ENCODE measurements around the gene IKBIP. TPM values are rescaled to one million over a fixed set of nuclear protein-coding genes. Genes with fewer than 3 reads are reported as not detected.

IKBIP gene
- total and polyA plus RNA-seq, 4 donors: 14.9 to 26.6 (median 15.5) TPM

- Histone ChIP-seq H3K4me1 (ENCODE audit: control insufficient read depth in 5 of 5, insufficient read depth in 5 of 5, low read length in 5 of 5) (no peaks in the 10 kb centered on the region), H3K9me3 (ENCODE audit: control insufficient read depth in 4 of 4, insufficient read depth in 3 of 4, low read length in 3 of 4) (no peaks in the 10 kb centered on the region), H3K4me3 (no peak overlapping the region), H3K36me3 (ENCODE audit: control insufficient read depth in 4 of 4, insufficient read depth in 4 of 4, low read length in 4 of 4) (no peaks in the 10 kb centered on the region), H3K9ac (ENCODE audit: insufficient read depth in 1 of 2, low read length in 2 of 2) (no peak overlapping the region), H3K27me3 (ENCODE audit: control insufficient read depth in 3 of 3, insufficient read depth in 3 of 3, low read length in 2 of 3) (no peaks in the 10 kb centered on the region), H3K27ac (ENCODE audit: low read depth in 1 of 2, low read length in 1 of 2) (no peak overlapping the region)
- ATAC-seq (ENCODE audit: insufficient read depth, low FRiP score): no peak
- no peak for TF ChIP-seq CTCF (IDR thresholded peaks at IDR 0.05; ENCODE audit: control extremely low read depth, extremely low read depth)
- peak in 1 of 3 donors; percentile 32 for DNase-seq
- 27 to 40% methylated on average over 4 of the region's 4 CpGs for WGBS, 2 donors
Observed at GRCh38 chr12:98618952-98619351, 25.6 kb downstream of the IKBIP start.

DNA sequence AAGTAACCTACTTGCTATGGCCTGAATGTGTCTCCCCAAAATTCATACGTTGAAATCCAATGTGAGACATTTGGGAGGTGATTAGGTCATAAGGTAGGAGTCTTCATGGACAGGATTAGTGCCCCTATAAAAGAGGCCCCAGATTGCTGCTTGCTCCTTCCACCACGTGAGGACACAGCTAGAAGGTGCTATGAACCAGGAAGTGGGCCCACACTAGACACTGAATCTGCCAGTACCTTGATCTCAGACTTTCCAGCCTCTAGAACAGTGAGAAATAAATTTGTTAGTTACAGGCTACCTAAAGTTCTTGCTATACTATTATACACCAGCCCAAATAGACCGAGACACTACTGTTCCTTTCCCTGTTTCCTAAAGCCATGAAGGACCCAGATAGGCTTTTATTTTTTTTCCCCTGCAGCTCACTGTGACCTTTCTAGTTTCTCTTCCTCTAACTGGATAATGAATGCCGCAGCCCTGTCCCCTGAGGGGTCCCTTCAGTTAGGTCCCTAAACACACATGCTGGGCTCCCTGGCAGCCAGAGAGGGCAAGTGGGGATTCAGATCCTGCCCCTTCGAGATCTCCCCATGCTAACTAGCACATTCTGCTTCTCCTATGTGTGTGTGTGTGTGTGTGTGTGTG, 31.8 kb downstream of the IKBIP start:
- DNase-seq (no peak), ATAC-seq (ENCODE audit: insufficient read depth, low FRiP score) (no peak)
- Histone ChIP-seq H3K27ac (ENCODE audit: low read depth in 1 of 2, low read length in 1 of 2) (no peak overlapping the region), H3K36me3 (ENCODE audit: control insufficient read depth in 4 of 4, insufficient read depth in 4 of 4, low read length in 4 of 4) (no peaks in the 10 kb centered on the region), H3K4me3 (no peak overlapping the region), H3K9me3 (ENCODE audit: control insufficient read depth in 4 of 4, insufficient read depth in 3 of 4, low read length in 3 of 4) (no peaks in the 10 kb centered on the region), H3K27me3 (ENCODE audit: control insufficient read depth in 3 of 3, insufficient read depth in 3 of 3, low read length in 2 of 3) (no peaks in the 10 kb centered on the region), H3K4me1 (ENCODE audit: control insufficient read depth in 5 of 5, insufficient read depth in 5 of 5, low read length in 5 of 5) (peaks cover 0 to 2% (median 0%) of the 10 kb centered on the region in 5 donors), H3K9ac (ENCODE audit: insufficient read depth in 1 of 2, low read length in 2 of 2) (no peak overlapping the region)
- WGBS, 2 donors: 55 to 67% methylated on average over 5 of the region's 5 CpGs
- TF ChIP-seq CTCF (IDR thresholded peaks at IDR 0.05; ENCODE audit: control extremely low read depth, extremely low read depth): no peak

DNA sequence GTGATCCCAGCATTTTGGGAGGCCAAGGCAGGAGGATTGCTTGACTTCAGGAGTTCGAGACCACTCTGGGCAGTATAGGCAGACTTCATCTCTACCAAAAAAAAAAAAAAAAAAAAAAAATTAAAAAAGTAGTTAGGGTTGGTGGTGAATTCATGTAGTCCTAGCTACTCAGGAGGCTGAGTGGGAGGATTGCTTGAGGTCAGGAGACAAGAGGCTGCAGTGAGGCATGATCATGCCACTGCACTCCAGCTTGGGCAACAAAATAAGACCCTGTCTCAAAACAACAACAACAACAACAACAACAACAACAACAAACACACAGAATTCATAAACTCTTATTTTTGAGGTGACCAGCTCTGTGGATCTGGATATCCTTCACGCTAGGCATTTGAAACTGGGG, 34.0 kb downstream of the IKBIP start:
- Histone ChIP-seq H3K9me3 (ENCODE audit: control insufficient read depth in 4 of 4, insufficient read depth in 3 of 4, low read length in 3 of 4) (no peaks in the 10 kb centered on the region), H3K36me3 (ENCODE audit: control insufficient read depth in 4 of 4, insufficient read depth in 4 of 4, low read length in 4 of 4) (peaks cover 0 to 2% (median 0%) of the 10 kb centered on the region in 4 donors), H3K27ac (ENCODE audit: low read depth in 1 of 2, low read length in 1 of 2) (no peak overlapping the region), H3K9ac (ENCODE audit: insufficient read depth in 1 of 2, low read length in 2 of 2) (no peak overlapping the region), H3K4me3 (no peak overlapping the region), H3K27me3 (ENCODE audit: control insufficient read depth in 3 of 3, insufficient read depth in 3 of 3, low read length in 2 of 3) (no peaks in the 10 kb centered on the region), H3K4me1 (ENCODE audit: control insufficient read depth in 5 of 5, insufficient read depth in 5 of 5, low read length in 5 of 5) (peaks cover 0 to 2% (median 0%) of the 10 kb centered on the region in 5 donors)
- no peak for ATAC-seq (ENCODE audit: insufficient read depth, low FRiP score)
- TF ChIP-seq CTCF (IDR thresholded peaks at IDR 0.05; ENCODE audit: control extremely low read depth, extremely low read depth): no peak
- 100% methylated on average over 2 of the region's 2 CpGs for WGBS, 2 donors
- no peak for DNase-seq

All from lung (tissue), 12 donors.